Measurements from ENCODE around the gene ICAM1. TPM values are rescaled to one million over a fixed set of nuclear protein-coding genes. Genes with fewer than 3 reads are reported as not detected.

Gene ICAM1
- total and polyA plus RNA-seq, 2 of the 13 experiments (the other 11 are each of a cell fraction or from before 2014, with no cell fraction given): 37.9 to 98.4 TPM

DNA sequence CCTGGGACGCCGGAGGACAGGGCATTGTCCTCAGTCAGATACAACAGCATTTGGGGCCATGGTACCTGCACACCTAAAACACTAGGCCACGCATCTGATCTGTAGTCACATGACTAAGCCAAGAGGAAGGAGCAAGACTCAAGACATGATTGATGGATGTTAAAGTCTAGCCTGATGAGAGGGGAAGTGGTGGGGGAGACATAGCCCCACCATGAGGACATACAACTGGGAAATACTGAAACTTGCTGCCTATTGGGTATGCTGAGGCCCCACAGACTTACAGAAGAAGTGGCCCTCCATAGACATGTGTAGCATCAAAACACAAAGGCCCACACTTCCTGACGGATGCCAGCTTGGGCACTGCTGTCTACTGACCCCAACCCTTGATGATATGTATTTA is 14.5 kb downstream of the ICAM1 start:
- Histone ChIP-seq H3K4me2 (ENCODE audit: low read depth, low read length) (no peak overlapping the region), H3K79me2 (ENCODE audit: insufficient read depth, low read length) (no peaks in the 10 kb centered on the region), H2AFZ (ENCODE audit: low read length) (no peak overlapping the region), H3K36me3 (replicated peaks in 1 of 2; ENCODE audit: control insufficient read depth in 1 of 2, insufficient read depth in 2 of 2, low read length in 2 of 2) (peaks cover 19 to 26% of the 10 kb centered on the region in 2 experiments), H3K27ac (ENCODE audit: extremely low read length, insufficient read depth, low read length) (no peak overlapping the region), H4K20me1 (ENCODE audit: insufficient read depth, low read length) (0 out of 2 replicates have a peak, but pooled peaks cover 6% of the 10 kb centered on the region), H3K4me1 (ENCODE audit: insufficient read depth, low read length) (peaks cover 53% of the 10 kb centered on the region), H3K9ac (ENCODE audit: insufficient read depth, low read depth, low read length) (no peak overlapping the region), H3K4me3 (replicated peaks in 1 of 3; ENCODE audit: insufficient read depth in 1 of 3, low read depth in 2 of 3, low read length in 3 of 3) (no peak overlapping the region), H3K27me3 (ENCODE audit: control insufficient read depth in 1 of 2, insufficient read depth in 2 of 2, low read length in 2 of 2) (peaks cover 0 to 6% of the 10 kb centered on the region in 2 experiments; a peak in 3 of 5 replicates), H3K9me3 (ENCODE audit: low read length) (no peaks in the 10 kb centered on the region)
- BruUV-seq (replicated peaks): TSS peak; percentile 67
- ChIA-PET POLR2A (interaction anchor here (1.0 to 7.3 kb wide), 5 partner anchors 14 to 49 kb away, joined by 3 to 149 read pairs (median 6); partner anchors contain the start of genes ICAM1 and RAVER1), CTCF (ENCODE audit: low intra/inter-chr PET ratio, low total read pairs) (no interaction called here)
- DNase-seq (ENCODE audit: low spot score) (no peak), ATAC-seq (no peak), FAIRE-seq (no peak)
- in situ Hi-C loops (cut with HindIII; ENCODE audit: extremely low pct_ligation_motif_present, low pct_unique_long_range_greater_than_20kb) (no loop called here), intact Hi-C loops (cut with micrococcal nuclease; ENCODE audit: unreplicated experiment) (no loop called here)
- 95% methylated on average over 2 of the region's 4 CpGs for WGBS (ENCODE audit: low lambda C conversion rate)
- TF ChIP-seq JARID2 (CRISPR knock-in tag; IDR thresholded peaks at IDR 0.05; ENCODE audit: insufficient replicate concordance): no peak
- TF ChIP-seq RBFOX2 (IDR thresholded peaks at IDR 0.05; ENCODE audit: low read depth, low read length): 0 out of 2 replicates have a peak, but pooled peaks have one; percentile 33

DNA sequence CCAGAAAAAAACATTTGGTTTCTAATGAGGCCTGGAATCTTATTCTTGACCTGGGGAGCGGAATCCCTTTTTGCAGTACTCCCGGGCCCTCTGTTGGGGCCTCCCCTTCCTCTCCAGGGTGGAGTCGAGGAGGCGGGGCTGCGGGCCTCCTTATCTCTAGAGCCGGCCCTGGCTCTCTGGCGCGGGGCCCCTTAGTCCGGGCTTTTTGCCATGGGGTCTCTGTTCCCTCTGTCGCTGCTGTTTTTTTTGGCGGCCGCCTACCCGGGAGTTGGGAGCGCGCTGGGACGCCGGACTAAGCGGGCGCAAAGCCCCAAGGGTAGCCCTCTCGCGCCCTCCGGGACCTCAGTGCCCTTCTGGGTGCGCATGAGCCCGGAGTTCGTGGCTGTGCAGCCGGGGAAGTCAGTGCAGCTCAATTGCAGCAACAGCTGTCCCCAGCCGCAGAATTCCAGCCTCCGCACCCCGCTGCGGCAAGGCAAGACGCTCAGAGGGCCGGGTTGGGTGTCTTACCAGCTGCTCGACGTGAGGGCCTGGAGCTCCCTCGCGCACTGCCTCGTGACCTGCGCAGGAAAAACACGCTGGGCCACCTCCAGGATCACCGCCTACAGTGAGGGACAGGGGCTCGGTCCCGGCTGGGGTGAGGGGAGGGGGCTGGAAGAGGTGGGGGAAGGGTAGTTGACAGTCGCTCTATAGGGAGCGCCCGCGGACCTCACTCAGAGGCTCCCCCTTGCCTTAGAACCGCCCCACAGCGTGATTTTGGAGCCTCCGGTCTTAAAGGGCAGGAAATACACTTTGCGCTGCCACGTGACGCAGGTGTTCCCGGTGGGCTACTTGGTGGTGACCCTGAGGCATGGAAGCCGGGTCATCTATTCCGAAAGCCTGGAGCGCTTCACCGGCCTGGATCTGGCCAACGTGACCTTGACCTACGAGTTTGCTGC is 16.1 kb downstream of the ICAM1 start, which contains the start of gene ICAM4:
Gene ICAM4, plus strand, starts transcription at position 153 of the 935 bp plus-strand sequence. Its CDS starts 58 bp downstream, at position 211.
- DNase-seq (ENCODE audit: low spot score): peak; percentile 63
- POLR2A ChIA-PET: interaction anchor here (0.6 to 7.3 kb wide), 10 partner anchors 11 to 102 kb away, joined by 3 to 149 read pairs (median 4); partner anchors contain the start of genes FDX2, ICAM1 and RAVER1
- TF ChIP-seq ZMAT3 (CRISPR knock-in tag; conservative IDR thresholded peaks at IDR 0.05) (peak; percentile 45; the same call in 1 of the 2 replicates), POLR2G (IDR thresholded peaks at IDR 0.05; ENCODE audit: low read depth, low read length) (peak; percentile 72), ZFX (CRISPR knock-in tag; IDR thresholded peaks at IDR 0.05; ENCODE audit: low read depth) (peak; percentile 43; the same call in 1 of the 2 replicates), ZNF282 (IDR thresholded peaks at IDR 0.05; ENCODE audit: partially characterized antibody) (no peak), NFE2L2 (IDR thresholded peaks at IDR 0.05; ENCODE audit: low read length) (no peak), ZNF136 (CRISPR knock-in tag; IDR thresholded peaks at IDR 0.05; ENCODE audit: low read depth) (no peak), ZNF562 (CRISPR knock-in tag; IDR thresholded peaks at IDR 0.05; ENCODE audit: borderline replicate concordance) (no peak), ZBTB8A (CRISPR knock-in tag; IDR thresholded peaks at IDR 0.05; ENCODE audit: borderline replicate concordance, low read depth) (no peak), KAT2B (IDR thresholded peaks at IDR 0.05; ENCODE audit: borderline replicate concordance, low read depth, low read length) (no peak), HNRNPK (IDR thresholded peaks at IDR 0.05; ENCODE audit: low read depth, low read length, poor library complexity, severe bottlenecking) (peak; percentile 61), ZBTB7B (CRISPR knock-in tag; IDR thresholded peaks at IDR 0.05) (peak; percentile 21), ZNF768 (CRISPR knock-in tag; IDR thresholded peaks at IDR 0.05) (peak; percentile 91), NFE2 (CRISPR knock-in tag; IDR thresholded peaks at IDR 0.05) (no peak)

More for the DNA sequence above, 16.1 kb downstream of the ICAM1 start, which contains the start of gene ICAM4:
- FAIRE-seq (no peak), ATAC-seq (peak; percentile 41)
- BruUV-seq (replicated peaks): no TSS peak
- Histone ChIP-seq H3K27ac (ENCODE audit: extremely low read length, insufficient read depth, low read length) (peak within 1 kb of the TSS; percentile 30), H3K79me2 (ENCODE audit: insufficient read depth, low read length) (no peaks in the 10 kb centered on the region), H2AFZ (ENCODE audit: low read length) (no peak within 1 kb of the TSS), H3K9ac (ENCODE audit: insufficient read depth, low read depth, low read length) (peak within 1 kb of the TSS; percentile 18; the same call in 1 of the 2 replicates), H3K27me3 (ENCODE audit: control insufficient read depth in 1 of 2, insufficient read depth in 2 of 2, low read length in 2 of 2) (peaks cover 0 to 20% of the 10 kb centered on the region in 2 experiments; a peak in 3 of 5 replicates), H4K20me1 (ENCODE audit: insufficient read depth, low read length) (0 out of 2 replicates have a peak, but pooled peaks cover 6% of the 10 kb centered on the region), H3K9me3 (ENCODE audit: low read length) (no peaks in the 10 kb centered on the region), H3K36me3 (replicated peaks in 1 of 2; ENCODE audit: control insufficient read depth in 1 of 2, insufficient read depth in 2 of 2, low read length in 2 of 2) (peaks cover 19 to 26% of the 10 kb centered on the region in 2 experiments), H3K4me3 (replicated peaks in 1 of 3; ENCODE audit: insufficient read depth in 1 of 3, low read depth in 2 of 3, low read length in 3 of 3) (peak within 1 kb of the TSS; percentile 33 to 70 (median 41); a peak in 5 of 6 replicates), H3K4me1 (ENCODE audit: insufficient read depth, low read length) (peaks cover 68% of the 10 kb centered on the region), H3K4me2 (ENCODE audit: low read depth, low read length) (peak within 1 kb of the TSS; percentile 97)
- WGBS (ENCODE audit: low lambda C conversion rate): 3% methylated on average over 9 of the region's 59 CpGs
- CTCF ChIA-PET (ENCODE audit: low intra/inter-chr PET ratio, low total read pairs): no interaction called here
- intact Hi-C loops (cut with micrococcal nuclease; ENCODE audit: unreplicated experiment): loop anchor here (2.0 kb wide), 1 partner anchor 16 kb away; the partner anchor contains the start of gene ICAM1
- in situ Hi-C loops (cut with HindIII; ENCODE audit: extremely low pct_ligation_motif_present, low pct_unique_long_range_greater_than_20kb): no loop called here

Data from HepG2 (cell line).